Activated CD8-positive, alpha-beta memory T cell treated with anti-CD3 and anti-CD28 coated beads for 36 hours (primary cell): Measurements from ENCODE around the gene VEGFA. TPM values are rescaled to one million over a fixed set of nuclear protein-coding genes. Genes with fewer than 3 reads are reported as not detected.

Experiments
- CTCF ChIA-PET: fragments of 350-600 bp; sonication (Branson Sonifier 250); formaldehyde crosslinking; loops from one replicate; lab custom pipeline; 2021; ENCODE audit warnings: antibody characterized with exemption; lab: Charles Lee
- POLR2A ChIA-PET: fragments of 350-600 bp; sonication (Branson Sonifier 250); formaldehyde crosslinking; loops from one replicate; lab custom pipeline; 2021; ENCODE audit warnings: antibody characterized with exemption; lab: Charles Lee
- total RNA-seq, 2 experiments: library from RNA; stranded (reverse); gene quantifications; one replicate each; pipeline ENCODE4 v1.2.3, GENCODE V29; 2021

Gene VEGFA
- total RNA-seq, 2 experiments from 2014 or later, result 45.9 to 47.2 TPM

DNA sequence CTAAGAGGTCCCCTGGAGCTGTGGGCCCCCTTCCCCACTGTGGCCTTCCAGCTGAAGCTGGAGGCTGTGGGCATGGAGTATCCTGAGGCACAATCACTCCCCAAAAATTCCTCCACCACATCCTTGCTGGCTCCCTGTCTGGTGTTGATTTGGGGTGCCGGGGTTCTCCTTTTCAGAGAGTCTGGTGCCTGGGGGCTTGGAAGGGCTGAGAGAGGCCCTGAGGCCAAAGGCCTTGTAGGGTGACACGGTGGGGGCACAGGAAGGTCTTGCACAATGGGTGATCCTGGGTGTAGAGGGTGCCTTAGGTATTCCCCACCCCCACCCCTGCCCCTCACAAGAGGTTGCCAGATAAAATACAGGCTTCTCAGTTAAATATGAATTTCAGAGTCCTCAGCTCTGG lies 33.2 kb upstream of the VEGFA start:
- ChIA-PET CTCF (no interaction called here), POLR2A (interaction anchor here (0.8 kb wide), 1 partner anchor 33 kb away, joined by 4 read pairs; the partner anchor contains the start of gene VEGFA)

DNA sequence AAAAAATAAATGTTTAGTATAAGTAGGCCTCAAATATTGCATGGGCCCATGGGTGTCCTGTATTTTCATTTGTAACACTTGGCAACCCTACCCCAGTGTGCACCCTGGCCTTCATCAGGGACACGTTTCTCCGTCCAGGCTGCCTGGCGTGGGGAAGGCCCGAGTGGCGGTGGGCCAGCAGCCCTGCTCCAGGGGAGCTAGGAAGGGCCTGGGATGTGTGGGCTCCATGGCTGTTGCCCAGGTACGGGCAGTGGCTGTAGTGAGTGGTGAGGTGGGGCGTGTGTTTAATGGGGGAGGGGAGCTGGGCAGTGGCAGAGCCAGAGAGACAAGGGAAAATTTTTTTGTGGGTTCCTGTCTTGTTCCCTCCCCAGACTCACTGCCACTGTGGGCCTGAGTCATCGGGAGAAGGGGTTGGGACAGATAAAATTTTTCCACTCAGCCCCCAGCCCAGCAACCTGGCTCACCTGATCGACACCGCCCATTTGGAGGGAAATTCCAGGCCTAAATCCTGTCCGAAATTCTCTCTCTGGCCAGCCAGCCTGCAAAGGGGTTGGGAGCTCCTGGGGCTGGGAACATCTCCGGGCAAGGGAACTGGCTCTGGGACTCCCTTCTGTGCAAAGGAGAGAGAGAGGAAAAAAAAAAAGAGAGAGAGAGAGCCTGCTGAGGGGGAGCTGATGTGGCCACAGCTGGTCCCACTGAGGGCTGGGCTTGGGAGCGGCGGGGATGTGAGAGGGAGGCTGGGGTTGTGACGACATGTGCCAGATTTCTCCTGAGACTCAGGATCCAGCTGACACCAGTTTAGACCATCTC lies 32.5 kb upstream of the VEGFA start:
- ChIA-PET POLR2A (no interaction called here), CTCF (no interaction called here)

DNA sequence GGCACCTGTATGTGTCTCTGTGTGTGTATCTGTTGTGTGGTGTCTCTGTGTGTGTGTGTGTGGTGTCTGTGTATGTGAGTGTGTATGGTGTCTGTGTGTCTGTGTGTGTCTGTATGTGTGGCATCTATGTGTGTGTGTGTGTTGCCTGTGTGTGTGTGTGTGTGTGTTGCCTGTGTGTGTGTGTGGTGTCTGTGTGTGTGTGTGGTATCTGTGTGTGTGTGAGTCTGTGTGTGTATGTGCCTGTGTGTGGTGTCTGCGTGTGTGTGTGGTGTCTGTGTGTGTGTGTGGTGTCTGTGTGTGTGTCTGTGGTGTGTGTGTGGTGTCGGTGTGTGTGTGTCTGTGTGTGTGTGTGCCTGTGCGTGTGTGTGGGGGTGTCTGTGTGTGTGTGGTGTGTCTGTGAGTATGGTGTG lies 31.7 kb upstream of the VEGFA start:
- CTCF ChIA-PET, result no interaction called here
- POLR2A ChIA-PET, result no interaction called here

DNA sequence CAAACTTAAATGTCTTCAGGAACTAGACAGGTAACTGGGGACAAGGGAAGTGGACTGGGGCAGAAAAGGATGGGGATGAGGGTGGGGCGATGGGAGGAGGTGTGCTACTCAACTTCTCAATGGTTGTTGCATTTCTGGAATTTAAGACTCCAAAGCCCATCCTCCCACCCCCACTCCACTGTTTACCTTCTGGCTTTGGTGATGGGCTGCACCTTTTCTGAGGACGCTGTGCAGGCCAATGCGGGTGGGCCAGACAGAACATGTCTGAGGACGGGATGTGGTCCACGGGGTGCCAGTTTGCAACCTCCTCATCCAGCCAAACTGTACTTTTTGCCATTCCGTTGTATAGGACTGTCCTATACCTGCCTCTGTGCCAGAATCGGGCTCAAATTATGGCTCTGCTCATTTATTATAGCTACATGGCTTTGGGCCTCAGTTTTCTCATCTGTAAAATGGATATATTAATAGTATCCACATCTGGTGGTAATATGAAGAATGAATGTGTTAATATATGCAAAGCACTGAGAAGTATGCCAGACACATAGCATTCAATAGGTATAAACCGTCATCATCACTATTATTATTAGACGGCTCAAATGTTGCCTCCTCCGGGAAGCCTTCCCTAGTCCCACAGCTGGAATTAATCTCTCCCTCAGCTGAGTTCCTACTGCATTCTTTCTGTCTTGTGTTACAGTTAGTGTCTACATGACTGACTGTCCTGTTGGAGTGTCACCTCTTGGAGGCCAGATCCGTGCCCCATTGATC lies 31.0 kb upstream of the VEGFA start:
- ChIA-PET CTCF (no interaction called here), POLR2A (no interaction called here)

DNA sequence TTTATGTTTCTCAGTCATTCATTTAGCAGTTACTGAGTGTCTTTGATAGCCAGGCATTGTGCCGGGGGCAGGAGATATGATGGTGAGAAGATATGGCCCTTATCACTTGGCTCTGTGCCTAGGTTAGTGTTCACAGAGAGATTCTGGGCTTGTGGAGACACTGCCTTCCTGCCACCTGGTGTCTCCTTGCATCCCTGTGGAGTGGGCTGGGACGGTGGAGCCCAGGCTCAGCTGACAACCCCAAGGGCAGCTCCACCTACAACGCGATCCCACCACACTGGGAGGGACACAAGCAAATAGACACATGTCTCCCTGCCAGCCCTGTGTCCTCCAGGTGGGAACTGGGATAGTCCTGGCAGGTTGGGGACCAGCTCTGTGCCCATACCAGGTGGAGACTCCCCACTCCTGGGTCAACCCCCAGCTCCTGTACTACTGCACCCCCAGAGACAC lies 30.3 kb upstream of the VEGFA start:
- CTCF ChIA-PET, result interaction anchor here (0.9 to 1.0 kb wide), 2 partner anchors 29 to 385 kb away, joined by 3 read pairs; no protein-coding TSS in a partner anchor

DNA sequence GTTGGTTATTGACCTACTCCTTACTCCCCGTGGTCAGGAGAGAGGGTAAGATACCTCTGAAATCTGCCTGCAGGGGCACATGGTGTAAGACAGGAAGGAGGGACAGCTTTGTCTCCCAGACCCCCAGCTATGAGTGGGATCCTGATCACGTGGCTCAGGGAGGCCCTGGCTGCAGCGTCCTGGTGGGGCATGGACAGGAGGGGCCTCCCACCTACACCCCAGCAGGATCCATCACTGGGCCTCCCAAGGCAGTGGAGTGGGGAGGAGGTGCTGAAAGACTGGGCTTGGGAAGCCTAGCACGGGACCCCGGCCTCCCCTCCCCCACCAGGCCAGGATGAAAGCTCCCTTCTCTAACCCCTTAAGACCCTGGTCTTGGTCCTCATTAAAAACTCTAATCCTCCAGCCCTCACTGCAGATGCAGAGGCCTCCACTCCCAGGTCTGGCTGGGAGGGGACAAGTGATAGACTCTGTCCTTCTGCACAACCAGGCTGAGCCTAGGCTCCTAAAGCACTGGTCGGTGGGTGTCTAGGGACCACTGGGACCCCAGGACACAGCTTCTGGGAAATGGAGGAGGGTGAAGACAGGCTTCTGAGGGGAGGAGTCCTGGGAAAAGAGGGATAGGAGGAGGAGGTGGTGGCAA lies 29.6 kb upstream of the VEGFA start:
- POLR2A ChIA-PET, result interaction anchor here (0.9 kb wide), 1 partner anchor 30 kb away, joined by 4 read pairs; the partner anchor contains the start of gene VEGFA

More for the DNA sequence above, 30.3 kb upstream of the VEGFA start:
- POLR2A ChIA-PET, result no interaction called here

DNA sequence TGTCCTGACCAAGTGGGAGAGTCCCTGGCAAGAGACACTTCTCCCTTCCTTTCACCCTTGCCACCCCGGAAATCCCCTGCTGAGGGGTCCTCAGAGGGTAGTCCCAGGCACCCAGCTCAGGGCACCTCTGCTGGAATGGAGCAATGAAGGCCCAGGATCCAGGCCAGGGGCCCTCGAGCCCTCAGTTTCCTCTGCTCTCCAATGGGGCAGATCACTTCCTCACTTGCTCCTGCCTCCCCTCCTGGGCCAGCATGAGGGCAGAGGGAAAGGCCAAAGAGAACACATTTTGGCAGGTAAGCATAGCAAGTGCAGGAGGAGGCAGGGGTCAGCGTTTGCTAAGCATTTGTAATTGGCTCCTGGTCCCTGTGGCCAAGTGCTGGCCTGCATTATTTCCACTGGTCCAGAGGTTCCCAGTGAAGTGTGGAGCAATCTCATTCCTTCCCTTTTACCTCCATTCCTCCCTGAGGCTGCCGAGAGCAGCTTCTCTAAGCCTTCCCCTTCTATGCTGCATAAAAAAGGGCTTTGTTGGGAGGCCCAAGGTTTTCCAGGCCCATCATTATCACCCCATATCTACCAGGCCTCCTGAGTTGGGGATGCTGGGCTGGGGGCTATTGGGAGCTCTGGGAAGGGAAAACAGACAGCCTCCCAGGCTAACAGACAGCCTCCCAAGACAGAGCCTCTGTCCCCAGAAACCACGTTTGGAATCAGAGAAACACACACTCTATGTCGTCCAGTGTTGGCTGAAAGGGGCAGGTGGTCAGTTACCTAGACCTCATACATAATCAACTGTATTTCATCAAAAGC lies 28.8 kb upstream of the VEGFA start:
- ChIA-PET POLR2A (interaction anchor here (0.9 kb wide), 1 partner anchor 29 kb away, joined by 4 read pairs; the partner anchor contains the start of gene VEGFA), CTCF (no interaction called here)

More for the DNA sequence above, 29.6 kb upstream of the VEGFA start:
- CTCF ChIA-PET, result interaction anchor here (0.9 to 1.0 kb wide), 2 partner anchors 28 to 384 kb away, joined by 3 read pairs; no protein-coding TSS in a partner anchor

DNA sequence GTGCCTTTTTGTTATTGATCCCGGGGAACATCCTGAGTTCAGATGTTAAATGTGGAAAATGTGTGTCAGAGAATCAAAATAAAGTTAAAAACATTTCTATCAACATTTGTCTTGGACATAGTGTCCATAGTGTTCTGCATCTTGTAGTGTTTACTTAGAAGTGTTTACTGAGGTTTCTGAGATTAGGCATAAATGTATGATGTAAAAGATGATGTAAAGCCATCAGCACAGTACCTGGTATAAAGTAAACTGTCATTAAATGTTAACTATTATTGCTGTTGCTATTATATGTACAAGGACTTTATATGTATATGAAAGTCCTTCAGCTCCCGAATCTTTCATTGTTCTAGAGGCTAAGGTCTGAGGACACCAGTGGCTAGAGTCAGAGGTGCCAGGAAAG lies 28.2 kb upstream of the VEGFA start:
- CTCF ChIA-PET, result no interaction called here

DNA sequence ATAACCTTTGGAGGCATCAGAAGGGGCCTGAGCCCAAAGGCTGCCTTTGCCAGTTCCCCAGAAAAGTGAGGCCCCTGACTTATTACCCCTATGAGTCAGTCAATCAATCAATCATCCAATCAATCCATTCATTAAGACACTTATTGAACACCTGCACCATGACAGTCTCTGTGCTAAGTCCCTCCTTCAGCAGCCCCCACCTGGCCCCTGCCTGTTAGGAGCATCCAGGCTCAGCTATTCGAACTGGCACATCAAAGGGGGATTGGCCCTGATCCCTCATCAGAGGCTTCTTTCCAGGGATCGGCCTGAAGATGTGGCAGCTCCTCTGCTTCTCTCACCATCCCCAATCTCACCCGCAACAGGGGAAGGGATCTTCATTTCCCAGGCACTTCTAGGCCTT lies 27.7 kb upstream of the VEGFA start:
- ChIA-PET CTCF (interaction anchor here (1.3 kb wide), 1 partner anchor 31 kb away, joined by 3 read pairs; no protein-coding TSS in a partner anchor), POLR2A (no interaction called here)

More for the DNA sequence above, 28.2 kb upstream of the VEGFA start:
- POLR2A ChIA-PET, result no interaction called here

DNA sequence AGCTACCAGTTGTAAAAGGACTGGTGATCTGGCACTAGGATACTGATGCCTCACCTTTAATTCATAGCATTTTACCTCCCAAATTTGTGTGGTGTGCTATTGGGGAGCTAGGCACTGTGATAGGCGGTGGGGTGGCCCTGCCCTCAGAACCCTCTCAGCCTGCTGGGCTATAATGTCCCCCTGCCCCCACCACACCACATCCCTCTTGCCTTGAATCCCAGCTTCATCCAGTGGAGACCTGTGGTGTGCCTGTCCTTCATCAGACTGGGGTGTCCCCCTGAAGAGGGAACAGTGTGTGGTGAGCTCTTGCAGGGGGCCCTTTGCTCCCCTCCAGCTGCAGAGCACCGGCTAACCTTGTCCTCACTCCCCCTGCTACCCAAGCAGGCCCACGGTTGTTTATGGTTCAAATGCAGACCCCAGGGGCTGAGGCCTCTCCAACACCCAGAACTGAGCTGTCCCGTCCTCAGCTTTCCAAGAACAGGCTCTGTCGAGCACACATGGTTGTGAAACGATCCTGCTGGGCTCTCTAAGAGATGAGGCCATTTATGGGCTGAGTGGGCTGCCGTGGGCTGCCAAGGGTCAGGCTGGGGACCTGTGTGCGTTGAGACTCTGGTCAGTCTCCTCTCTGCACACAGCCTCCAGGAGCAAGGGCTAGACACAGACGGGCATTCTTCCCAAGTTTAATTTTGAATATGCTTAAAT lies 26.9 kb upstream of the VEGFA start:
- ChIA-PET POLR2A (no interaction called here), CTCF (interaction anchor here (1.3 kb wide), 1 partner anchor 30 kb away, joined by 3 read pairs; no protein-coding TSS in a partner anchor)

DNA sequence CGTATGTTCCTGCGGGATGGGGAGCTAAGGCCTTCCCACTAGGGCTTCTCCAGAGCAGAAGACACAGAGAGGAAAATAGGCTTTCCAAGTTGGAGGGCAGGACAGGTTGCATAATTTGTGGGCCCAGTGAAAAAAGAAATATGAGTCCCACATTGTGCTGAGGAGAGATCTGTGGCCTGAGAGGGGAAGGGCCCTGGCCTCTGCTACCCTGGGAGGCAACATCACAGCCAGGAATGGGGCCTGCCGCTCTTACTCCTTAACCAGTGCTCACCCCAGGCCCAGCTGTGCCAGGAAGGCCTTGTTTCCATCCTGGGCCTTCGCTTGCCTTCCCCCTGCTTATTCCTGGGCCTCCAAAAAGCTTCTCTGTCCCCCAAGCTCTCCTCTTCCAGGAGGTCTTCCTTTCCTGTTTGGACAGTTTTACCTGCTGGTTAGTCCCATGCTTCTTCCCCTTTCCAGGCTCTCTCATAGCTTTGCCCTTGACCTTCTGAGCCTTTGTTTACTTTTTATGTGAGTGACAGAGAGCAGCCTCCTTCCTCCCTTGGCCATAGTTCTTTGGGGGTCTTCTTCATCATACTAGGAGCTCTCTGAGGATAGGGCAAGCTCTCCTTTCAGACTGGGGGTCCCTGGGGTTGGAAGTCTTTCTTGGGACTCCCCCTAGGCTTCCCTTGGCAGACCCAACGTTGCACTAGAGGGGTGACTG lies 26.2 kb upstream of the VEGFA start:
- POLR2A ChIA-PET, result no interaction called here
- CTCF ChIA-PET, result interaction anchor here (0.9 to 1.4 kb wide), 4 partner anchors 19 to 335 kb away, joined by 3 to 4 read pairs (median 3); no protein-coding TSS in a partner anchor

DNA sequence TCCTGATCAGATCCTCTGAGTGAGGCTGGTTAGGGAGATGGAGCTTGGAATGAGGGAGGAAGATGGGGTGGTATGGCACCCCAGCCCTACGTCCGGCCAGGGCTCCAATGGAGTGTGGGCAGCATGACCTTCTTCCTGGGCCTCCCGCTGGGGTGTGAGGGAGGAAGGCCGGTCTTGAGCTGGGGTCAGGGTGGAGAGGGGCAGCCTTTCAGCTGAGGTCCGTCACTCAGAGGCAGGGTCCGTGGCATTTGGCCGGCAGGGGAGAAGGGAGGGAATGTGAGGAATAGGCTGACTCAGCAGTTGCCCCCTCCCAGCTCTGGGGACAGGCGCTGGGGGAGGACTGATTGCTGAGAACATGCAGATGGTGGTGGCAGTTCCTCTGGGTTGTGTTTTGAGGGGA lies 25.5 kb upstream of the VEGFA start:
- ChIA-PET CTCF (interaction anchor here (0.9 to 1.4 kb wide), 3 partner anchors 20 to 334 kb away, joined by 3 to 4 read pairs (median 3); no protein-coding TSS in a partner anchor), POLR2A (no interaction called here)

DNA sequence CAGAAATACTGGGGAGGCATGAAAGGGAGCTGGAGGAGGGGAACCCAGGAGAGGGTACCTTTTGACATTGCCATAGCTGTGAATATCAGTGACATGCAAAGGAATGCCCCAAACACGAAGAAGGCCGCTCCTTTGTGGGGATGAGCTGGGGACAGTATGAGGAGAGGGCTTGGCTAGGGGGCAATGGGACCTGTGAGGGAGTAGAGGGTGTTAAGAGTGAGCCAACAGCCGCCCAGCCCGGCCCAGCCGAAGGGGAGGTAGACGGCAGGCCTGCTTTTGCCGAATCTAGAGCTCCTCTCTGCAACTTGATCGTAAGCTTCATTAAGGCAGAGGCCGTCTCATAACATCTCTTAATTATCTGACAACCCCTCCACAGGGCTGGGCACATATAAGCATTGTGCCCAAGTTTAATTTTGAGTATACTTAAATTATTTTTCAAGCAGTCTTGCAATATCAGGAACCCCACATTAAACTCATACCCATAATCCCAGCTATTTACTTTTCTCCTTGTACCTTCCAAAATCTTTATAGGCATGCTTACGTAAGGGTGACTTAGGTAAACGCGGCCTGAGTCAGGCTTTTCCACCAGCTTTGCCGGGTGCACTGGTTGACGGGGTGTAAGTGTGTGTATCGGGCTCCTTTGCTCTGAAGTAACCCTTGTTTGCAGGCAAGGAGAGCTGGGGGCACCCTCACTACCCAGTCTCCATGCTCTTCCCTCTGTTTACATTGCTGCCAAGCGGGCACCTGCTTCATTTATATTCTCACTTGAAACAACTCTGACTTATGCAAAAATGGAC lies 24.9 kb upstream of the VEGFA start:
- POLR2A ChIA-PET, result no interaction called here
- CTCF ChIA-PET, result interaction anchor here (0.9 to 1.4 kb wide), 3 partner anchors 20 to 333 kb away, joined by 3 to 4 read pairs (median 3); no protein-coding TSS in a partner anchor

DNA sequence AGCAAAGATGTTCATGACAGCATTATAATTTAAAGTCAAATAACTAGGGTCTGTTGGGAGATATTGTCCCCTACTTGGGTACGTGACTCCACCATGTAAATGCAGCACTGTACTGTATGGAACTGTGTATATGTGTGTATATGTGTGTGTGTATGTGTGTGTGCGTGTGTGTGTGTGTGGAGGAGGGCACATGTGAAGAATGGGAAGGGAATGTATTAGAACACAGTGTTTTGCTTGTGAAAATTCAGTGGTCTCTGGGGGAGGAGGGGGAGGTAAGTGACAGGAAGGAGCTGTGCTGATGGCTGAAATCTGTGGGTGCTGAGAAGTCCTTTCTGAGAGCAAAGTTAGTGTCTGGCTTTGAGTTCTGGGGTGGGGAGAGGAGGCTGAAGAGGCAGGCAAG lies 23.9 kb upstream of the VEGFA start:
- ChIA-PET POLR2A (no interaction called here), CTCF (interaction anchor here (0.5 kb wide), 1 partner anchor 367 kb away, joined by 4 read pairs; no protein-coding TSS in a partner anchor)

DNA sequence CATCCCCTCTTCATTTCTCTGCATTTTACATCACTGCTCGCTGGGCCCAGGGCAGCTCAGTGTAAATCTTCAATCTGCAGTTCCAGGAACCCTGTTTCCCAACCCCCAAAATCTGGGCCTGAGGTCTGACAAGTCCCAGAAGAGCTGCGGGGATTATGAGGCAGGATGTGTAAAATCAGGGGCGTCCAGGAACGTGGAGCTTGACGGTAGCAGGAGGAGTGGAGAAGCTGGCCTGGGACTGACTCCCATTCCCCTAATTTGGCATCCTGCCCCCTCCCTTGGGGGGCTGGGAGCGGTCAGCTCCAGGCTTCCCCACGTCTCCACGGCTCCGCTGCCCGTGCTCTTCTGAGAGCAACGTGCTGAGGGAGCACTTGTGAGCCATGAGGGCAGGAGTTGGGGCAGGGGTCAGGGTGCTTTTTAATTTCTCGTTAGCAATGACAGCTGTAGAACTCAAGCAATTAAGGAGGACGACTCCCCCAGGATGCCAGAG lies 23.4 kb upstream of the VEGFA start:
- POLR2A ChIA-PET, result no interaction called here
- CTCF ChIA-PET, result interaction anchor here (0.5 kb wide), 1 partner anchor 366 kb away, joined by 4 read pairs; no protein-coding TSS in a partner anchor

DNA sequence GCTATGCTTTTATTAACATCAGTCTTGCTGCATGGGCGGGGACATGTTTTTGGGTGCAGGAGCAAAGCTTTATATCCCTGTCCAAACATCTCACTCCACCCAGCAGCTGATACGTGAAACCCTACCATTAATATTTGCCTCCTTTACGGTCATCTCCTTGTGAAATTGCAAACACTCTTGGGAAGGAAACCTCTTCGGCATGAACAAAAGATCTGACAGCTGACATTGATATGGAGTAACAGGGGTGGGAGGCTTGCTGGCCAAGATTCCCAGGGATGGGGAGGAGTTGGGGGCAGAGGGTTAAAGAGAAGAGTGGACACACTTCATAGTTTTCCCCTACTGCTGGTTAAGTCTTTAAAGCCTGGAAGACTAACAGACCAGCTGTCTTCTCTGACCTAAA lies 22.2 kb upstream of the VEGFA start:
- POLR2A ChIA-PET, result no interaction called here

More for the DNA sequence above, 22.2 kb upstream of the VEGFA start:
- CTCF ChIA-PET, result interaction anchor here (0.7 to 1.5 kb wide), 2 partner anchors 349 to 1654 kb away, joined by 3 read pairs; no protein-coding TSS in a partner anchor
